Heart right ventricle (tissue), 16 donors: ENCODE measurements around the gene BSPRY. TPM values are rescaled to one million over a fixed set of nuclear protein-coding genes. Genes with fewer than 3 reads are reported as not detected.

ENCODE experiments used
- ATAC-seq, 8 donors: fragments of 200-7000 bp; cut with Tn5 transposase; one replicate each; pipeline ENCODE4 v1.9.1; 2020; ENCODE audit warnings: mild to moderate bottlenecking in 8 of 8, moderate library complexity in 8 of 8, moderate number of reproducible peaks in 1 of 8
- DNase-seq, 2 donors: peaks; one replicate each; pipeline ENCODE4 v3.0.0-alpha.2; 2020
- H3K27ac ChIP-seq, 10 donors: fragments of 200-600 bp; sonication (generic) in 2 of 10; one replicate each; pipeline versions ENCODE4 v1.5.0 to v1.8.0; 2020 to 2022; ENCODE audit warnings: mild to moderate bottlenecking in 3 of 10
- H3K27me3 ChIP-seq, 7 donors: fragments of 200-600 bp; one replicate each; pipeline ENCODE4 v1.8.0; 2021 to 2022; ENCODE audit warnings: mild to moderate bottlenecking in 2 of 7
- H3K36me3 ChIP-seq, 9 donors: fragments of 200-600 bp; sonication (generic) in 1 of 9; one replicate each; pipeline versions ENCODE4 v1.5.0 to v1.8.0; 2020 to 2022; ENCODE audit warnings: mild to moderate bottlenecking in 2 of 9
- H3K4me1 ChIP-seq, 9 donors: fragments of 200-600 bp; sonication (generic) in 1 of 9; one replicate each; pipeline versions ENCODE4 v1.5.0 to v1.8.0; 2020 to 2022; ENCODE audit warnings: mild to moderate bottlenecking in 4 of 9
- H3K4me3 ChIP-seq, 10 donors: fragments of 200-600 bp; sonication (generic) in 2 of 10; one replicate each; pipeline versions ENCODE4 v1.5.0 to v1.8.0; 2020 to 2022; ENCODE audit warnings: mild to moderate bottlenecking in 7 of 10, moderate library complexity in 2 of 10
- H3K9me3 ChIP-seq, 11 donors: fragments of 200-600 bp in 10 of 11; sonication (generic) in 2 of 11; one replicate each; pipeline versions ENCODE4 v1.5.0 to v1.8.0; 2013 to 2022; ENCODE audit warnings: mild to moderate bottlenecking in 2 of 11, control low read depth in 1 of 11, moderate library complexity in 1 of 11
- WGBS, 2 donors: extraction: QIAGEN DNeasy Blood & Tissue Kit; methylation state at CpG; one replicate each; pipeline ENCODE4 v1.1.7; 2013; ENCODE audit warnings: inconsistent platforms in 1 of 2; 5-methylcytosine and 5-hydroxymethylcytosine counted together
- intact Hi-C, 10 donors: fragments of 100-400 bp; cut with DNase I; formaldehyde crosslinking; loops; one replicate each; pipeline versions ENCODE4 v1.11.1 to v1.14.2; 2022
- polyA plus RNA-seq, 2 donors: library from polyadenylated mRNA; stranded (reverse); fragments of 200-250 nt; gene quantifications; one replicate each; pipeline ENCODE4 v1.2.3, GENCODE V29; 2013
- total RNA-seq, 10 donors: library from RNA; stranded (reverse); fragmentation: NEBNext Ultra II Directional in 3 of 10; extraction: Animal tissue kit (Norgen Biotek cat#: 25700) in 3 of 10; gene quantifications; one replicate each; pipeline versions ENCODE4 v1.2.1 to v1.2.4, GENCODE V29; 2021 to 2023
- TF ChIP-seq, protein P1 (sequence below), 9 donors: fragments of 200-600 bp; sonication (generic) in 2 of 9; IDR thresholded peaks; one replicate each; pipeline versions ENCODE4 v1.5.0 to v1.8.0; 2021 to 2022; ENCODE audit warnings: antibody characterized with exemption in 9 of 9, mild to moderate bottlenecking in 5 of 9, moderate library complexity in 1 of 9
- donor health status: Arrhythmogenic right ventricular cardiomyopathy.
- donor health status: ischemic (EF 13 %, LVEDD 7.1; RV severe dilation, severe dysfunction).
- donor health status: healthy with polysubstance abuse.
- donor health status: DM: no; HTN: yes; CAD: no.
- donor health status: DM: no; HTN: no; CAD: no.
- donor health status: ischemic (EF 25% LVEDD 6.9; RV normal size, moderate dysfunction).
- donor health status: ischemic (EF 25% LVEDD 5.7; RV mildly dilated, moderate dysfunction).
- donor health status: healthy.
- donor health status: DM: yes; HTN: yes; CAD: no.
- donor health status: Ischemic cardiomyopathy.
- donor health status: ischemic (EF 35%, LVEDD 5.7; RV mildly dilated, moderate dysfunction).
- donor health status: nonischemic (EF 11% LVEDD 7.7; RV severe dilation, severe dysfunction).
- donor health status: DM: yes; HTN: yes; CAD: no.
- donor health status: PGD.
- donor health status: ischemic (EF 29% LVEDD 5.4; RV normal size, mild dysfunction).
- donor health status: nonischemic (EF 23%, LVEDD 6.1; RV moderate dilation, normal function).

The BSPRY gene
- total and polyA plus RNA-seq, 12 donors = 0.44 to 4.2 (median 1.6) TPM

DNA sequence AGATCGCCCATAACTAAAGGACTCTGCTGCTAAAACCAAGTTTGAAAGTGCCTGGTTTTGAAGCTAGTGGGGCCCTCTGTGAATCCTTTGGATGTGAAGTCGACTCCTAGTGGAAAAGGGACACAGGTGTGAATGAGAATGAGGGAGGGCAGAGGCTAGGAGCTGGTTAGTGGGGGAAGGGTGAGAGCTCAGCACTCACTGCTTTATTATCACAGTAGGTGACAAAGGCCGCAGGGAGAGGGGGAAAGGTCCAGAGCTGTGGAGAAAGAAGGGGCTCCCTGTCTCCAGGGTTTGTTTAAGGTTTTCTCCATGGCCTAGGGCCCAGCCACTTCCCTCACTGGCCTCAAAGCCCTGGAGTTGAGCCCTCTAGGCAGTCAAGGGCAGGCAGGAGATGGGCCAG, 23.9 kb downstream of the BSPRY start:
- H3K4me1 ChIP-seq = peaks cover 0 to 22% (median 11%) of the 10 kb centered on the region in 9 donors
- WGBS, 2 donors = 70 to 71% methylated on average over 3 of the region's 3 CpGs
- H3K9me3 ChIP-seq = no peaks in the 10 kb centered on the region
- TF ChIP-seq, protein P1, sequence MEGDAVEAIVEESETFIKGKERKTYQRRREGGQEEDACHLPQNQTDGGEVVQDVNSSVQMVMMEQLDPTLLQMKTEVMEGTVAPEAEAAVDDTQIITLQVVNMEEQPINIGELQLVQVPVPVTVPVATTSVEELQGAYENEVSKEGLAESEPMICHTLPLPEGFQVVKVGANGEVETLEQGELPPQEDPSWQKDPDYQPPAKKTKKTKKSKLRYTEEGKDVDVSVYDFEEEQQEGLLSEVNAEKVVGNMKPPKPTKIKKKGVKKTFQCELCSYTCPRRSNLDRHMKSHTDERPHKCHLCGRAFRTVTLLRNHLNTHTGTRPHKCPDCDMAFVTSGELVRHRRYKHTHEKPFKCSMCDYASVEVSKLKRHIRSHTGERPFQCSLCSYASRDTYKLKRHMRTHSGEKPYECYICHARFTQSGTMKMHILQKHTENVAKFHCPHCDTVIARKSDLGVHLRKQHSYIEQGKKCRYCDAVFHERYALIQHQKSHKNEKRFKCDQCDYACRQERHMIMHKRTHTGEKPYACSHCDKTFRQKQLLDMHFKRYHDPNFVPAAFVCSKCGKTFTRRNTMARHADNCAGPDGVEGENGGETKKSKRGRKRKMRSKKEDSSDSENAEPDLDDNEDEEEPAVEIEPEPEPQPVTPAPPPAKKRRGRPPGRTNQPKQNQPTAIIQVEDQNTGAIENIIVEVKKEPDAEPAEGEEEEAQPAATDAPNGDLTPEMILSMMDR (IDR thresholded peaks at IDR 0.05) = no peak
- intact Hi-C loops = no loop called here
- H3K27ac ChIP-seq = no peak overlapping the region
- H3K27me3 ChIP-seq = no peaks in the 10 kb centered on the region
- no peak for ATAC-seq
- DNase-seq = no peak
- no peak overlapping the region for H3K4me3 ChIP-seq
- peaks cover 0 to 27% (median 16%) of the 10 kb centered on the region in 9 donors for H3K36me3 ChIP-seq

DNA sequence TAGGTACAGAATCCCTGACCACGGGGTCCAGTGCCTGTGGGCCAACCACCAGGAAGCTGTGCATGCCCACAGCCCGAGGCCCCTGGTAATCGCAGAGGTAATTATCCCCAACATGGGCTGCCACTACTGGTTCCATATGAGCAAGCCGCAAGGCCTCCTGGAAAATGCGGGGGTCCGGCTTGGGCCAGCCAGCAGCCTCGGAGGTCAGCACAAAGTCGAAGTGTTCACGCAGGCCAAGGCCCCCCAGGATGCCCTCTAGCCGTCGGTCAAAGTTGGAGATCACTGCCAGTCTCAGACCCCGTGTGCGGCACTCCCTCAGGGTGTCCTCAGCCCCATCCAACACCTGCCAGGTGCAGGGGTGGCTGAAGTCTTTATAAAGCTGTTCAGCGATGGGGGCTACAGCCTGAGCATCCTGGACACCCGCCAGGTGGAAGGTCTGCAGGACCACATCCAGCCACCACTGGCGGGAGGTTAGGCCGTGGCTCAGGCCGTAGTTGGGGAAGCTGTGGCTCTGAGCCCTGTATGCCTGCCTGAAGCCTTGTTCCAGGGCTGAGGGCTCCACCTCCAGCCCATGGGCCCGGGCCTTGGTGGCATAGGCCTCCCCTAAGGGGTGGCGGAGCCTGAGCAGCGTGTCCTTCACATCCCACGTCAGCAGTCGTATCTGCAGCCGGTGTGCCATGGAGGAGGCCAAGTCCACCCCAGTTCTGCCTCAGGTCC, 24.5 kb downstream of the BSPRY start:
- WGBS, 2 donors = 88 to 90% methylated on average over 24 of the region's 24 CpGs
- intact Hi-C loops = no loop called here

GRCh38 chr9:113375057-113376023, 26.0 kb downstream of the BSPRY start:
- 81 to 86% methylated on average over 6 of the region's 6 CpGs for WGBS, 2 donors
- Histone ChIP-seq H3K27me3 (no peaks in the 10 kb centered on the region), H3K36me3 (peaks cover 0 to 27% (median 16%) of the 10 kb centered on the region in 9 donors), H3K27ac (peak overlapping the region in 1 of 10 donors; percentile 5), H3K4me1 (peaks cover 0 to 17% (median 11%) of the 10 kb centered on the region in 9 donors), H3K4me3 (peak overlapping the region in 7 of 10 donors; percentile 66 to 98 (median 86)), H3K9me3 (no peaks in the 10 kb centered on the region)
- DNase-seq (no peak), ATAC-seq (no peak)
- TF ChIP-seq, protein P1 (IDR thresholded peaks at IDR 0.05) = no peak
- intact Hi-C loops = loop anchor here in 1 of 10 donors (5.0 kb wide), 1 partner anchor 33 kb away; the partner anchor contains the start of gene WDR31

More for the DNA sequence above, 24.5 kb downstream of the BSPRY start:
- Histone ChIP-seq H3K4me3 (no peak overlapping the region), H3K36me3 (peaks cover 0 to 27% (median 16%) of the 10 kb centered on the region in 9 donors), H3K9me3 (no peaks in the 10 kb centered on the region), H3K27me3 (no peaks in the 10 kb centered on the region), H3K27ac (no peak overlapping the region), H3K4me1 (peaks cover 0 to 22% (median 11%) of the 10 kb centered on the region in 9 donors)
- ATAC-seq (no peak), DNase-seq (no peak)
- TF ChIP-seq, protein P1 (IDR thresholded peaks at IDR 0.05) = no peak
